AG10803 (cell line): ENCODE data around the gene TSACC.

Source experiments
- DNase-seq: peaks from one replicate; pipeline ENCODE4 v3.0.0; 2010; ENCODE audit warnings: low read depth
- H3K4me3 ChIP-seq: 2 replicates; pipeline ENCODE4 v1.5.1; 2011; ENCODE audit warnings: mild to moderate bottlenecking, low read length, control low read depth
- TF ChIP-seq, protein P1 (sequence below): conservative IDR thresholded peaks from 2 replicates; pipeline ENCODE4 v1.5.1; 2011; ENCODE audit warnings: mild to moderate bottlenecking, low read length, control low read depth, inconsistent platforms

Gene TSACC

DNA sequence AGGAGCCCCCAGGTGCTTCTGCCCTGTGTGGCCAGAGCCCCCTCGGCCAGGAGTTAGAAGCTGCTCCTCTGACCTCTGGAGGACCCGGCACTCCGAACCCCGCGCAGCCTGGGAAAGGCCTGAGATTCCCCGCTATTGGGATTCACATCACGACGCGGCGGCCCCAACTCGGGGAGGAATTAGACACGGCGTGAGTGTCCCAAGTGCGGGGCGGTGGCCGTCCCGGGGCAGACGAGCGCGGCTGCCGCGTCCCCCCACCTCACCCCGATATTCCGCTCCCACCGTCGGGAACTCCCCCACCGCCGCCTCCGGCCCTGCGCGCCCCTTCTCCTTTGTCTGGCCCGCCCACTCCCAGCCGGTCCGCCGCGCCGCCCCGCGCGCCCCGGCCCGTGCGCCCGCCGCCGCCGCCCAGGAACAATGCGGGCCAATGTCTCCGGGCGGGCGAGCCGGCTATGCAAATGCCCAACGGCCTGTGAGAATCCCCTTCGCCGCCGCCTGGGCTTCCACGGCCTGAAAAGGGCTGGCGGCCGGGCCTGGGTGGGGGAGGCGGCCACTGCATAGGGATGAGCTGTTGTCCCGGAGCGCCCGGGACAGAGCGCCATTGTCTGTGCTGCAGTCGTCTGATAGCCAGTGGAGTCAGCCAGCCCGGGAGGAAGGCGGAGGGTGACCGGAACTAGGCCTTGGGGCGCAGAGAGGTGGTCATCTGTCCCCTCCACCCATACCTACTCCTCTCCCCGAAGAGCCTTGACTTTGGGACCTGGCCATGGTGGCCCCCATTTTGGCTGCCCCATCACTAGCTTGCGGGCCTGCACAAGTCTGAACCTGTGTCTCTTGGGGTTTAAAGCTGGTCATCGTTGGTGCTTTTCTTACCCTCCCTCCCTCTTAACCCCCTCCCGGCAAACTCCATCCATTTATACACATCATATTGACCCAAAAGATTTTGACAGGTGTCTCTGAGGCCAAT, 50.1 kb downstream of the TSACC start:
- H3K4me3 ChIP-seq, result no peak overlapping the region
- TF ChIP-seq, protein P1, sequence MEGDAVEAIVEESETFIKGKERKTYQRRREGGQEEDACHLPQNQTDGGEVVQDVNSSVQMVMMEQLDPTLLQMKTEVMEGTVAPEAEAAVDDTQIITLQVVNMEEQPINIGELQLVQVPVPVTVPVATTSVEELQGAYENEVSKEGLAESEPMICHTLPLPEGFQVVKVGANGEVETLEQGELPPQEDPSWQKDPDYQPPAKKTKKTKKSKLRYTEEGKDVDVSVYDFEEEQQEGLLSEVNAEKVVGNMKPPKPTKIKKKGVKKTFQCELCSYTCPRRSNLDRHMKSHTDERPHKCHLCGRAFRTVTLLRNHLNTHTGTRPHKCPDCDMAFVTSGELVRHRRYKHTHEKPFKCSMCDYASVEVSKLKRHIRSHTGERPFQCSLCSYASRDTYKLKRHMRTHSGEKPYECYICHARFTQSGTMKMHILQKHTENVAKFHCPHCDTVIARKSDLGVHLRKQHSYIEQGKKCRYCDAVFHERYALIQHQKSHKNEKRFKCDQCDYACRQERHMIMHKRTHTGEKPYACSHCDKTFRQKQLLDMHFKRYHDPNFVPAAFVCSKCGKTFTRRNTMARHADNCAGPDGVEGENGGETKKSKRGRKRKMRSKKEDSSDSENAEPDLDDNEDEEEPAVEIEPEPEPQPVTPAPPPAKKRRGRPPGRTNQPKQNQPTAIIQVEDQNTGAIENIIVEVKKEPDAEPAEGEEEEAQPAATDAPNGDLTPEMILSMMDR, result no peak
- DNase-seq, result no peak

DNA sequence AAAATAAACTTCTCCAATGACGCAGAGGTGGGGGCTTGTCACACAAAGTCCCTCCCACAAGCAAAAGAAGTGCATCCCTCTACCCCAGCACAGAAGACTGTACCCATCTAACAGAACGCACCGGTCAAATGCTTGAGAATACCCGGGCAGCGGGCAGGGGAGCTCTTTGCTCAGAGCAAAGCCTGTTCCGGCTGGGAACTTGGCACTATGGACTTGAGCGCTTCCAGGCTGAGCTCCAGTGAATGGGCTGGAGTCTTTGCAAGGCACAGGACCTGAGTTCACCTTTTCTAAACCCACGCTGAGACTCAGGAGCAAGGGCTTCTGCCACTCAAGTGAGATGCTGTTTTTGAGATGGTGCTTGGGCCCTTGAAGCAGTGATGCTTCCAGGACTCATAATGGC, 51.0 kb downstream of the TSACC start:
- no peak for DNase-seq
- TF ChIP-seq, protein P1, result no peak

DNA sequence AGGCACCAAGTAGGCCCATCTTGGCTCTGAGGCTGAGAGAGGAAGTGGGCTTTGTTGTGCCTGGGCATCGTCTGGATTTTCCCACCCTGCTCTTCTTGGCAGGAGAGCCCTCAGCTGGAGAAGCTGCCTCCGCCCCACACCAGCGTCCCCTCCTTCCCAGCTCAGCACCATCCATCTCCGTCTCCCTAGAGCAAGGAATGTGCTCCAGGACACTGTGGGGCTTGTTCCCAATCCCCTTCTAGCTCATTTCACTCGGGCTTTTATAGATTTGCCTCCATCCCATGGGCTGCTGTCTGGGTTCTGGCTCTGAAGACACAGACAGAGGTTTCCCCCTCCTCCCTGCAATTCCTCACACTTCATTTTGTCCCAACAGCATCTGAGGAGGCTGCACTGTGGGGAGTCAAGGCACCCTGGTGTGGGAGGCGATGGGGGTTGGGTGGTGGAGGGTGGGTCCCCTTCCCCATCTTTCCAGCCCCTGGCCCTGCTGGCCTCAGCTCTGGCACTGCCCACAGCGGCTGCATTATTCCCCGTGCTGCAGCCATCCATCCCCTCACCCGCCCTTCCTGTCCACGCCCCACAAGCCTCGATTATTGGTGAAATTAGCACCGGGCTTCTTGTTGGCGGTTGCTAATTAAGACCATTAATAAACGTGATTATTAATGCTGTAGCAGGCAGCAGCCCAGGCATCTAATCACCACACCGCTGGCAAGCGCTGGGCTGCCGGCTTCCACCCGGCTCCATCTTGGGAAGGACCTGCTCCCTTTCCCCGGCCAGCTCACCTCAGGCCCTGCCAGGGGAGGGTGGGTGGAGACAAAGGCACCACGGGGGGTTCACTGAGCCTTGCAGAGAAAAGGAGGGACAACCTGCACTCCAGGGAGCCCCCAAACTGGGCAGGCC, 52.4 kb downstream of the TSACC start:
- no peak for DNase-seq
- H3K4me3 ChIP-seq, result no peak overlapping the region
- TF ChIP-seq, protein P1, result no peak

More for the DNA sequence above, 51.0 kb downstream of the TSACC start:
- no peak overlapping the region for H3K4me3 ChIP-seq

DNA sequence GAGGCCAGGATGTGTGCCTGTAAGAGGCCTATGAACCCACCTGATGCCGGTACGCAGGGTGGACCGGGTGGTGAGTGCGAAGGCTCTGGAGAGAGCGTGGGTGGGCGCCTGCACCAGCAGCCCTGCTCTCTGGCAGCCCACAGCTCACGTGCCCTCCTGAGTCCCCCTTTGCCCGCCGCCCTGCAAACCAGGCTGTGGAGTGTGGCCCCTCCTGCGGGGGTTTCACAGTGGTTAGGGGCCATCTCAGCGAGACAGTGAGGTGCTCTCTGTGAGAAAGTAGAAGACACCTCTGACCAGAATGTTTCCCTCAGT, 53.0 kb downstream of the TSACC start:
- DNase-seq, result no peak
- no peak overlapping the region for H3K4me3 ChIP-seq
- TF ChIP-seq, protein P1, result no peak

DNA sequence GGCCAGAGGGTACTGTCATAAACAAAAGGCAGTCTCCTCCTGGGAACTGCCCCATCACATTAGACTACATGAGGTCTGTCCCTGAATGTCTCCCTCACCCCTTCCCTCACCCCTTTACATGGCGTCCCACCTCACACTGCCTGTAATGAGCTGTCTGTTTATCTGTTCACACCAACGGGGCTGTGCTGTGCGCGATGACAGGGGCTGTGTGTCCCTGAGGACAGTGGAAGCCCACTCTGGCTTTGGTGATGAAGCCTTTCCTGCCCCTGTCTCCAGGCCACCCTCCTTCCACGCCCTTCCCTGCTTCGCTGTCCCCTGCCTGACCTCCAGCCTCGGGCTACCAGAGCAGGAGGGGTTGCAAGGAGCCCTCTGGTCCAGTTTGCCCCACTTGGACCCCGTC, 53.4 kb downstream of the TSACC start:
- no peak overlapping the region for H3K4me3 ChIP-seq
- no peak for DNase-seq
- TF ChIP-seq, protein P1, result no peak

DNA sequence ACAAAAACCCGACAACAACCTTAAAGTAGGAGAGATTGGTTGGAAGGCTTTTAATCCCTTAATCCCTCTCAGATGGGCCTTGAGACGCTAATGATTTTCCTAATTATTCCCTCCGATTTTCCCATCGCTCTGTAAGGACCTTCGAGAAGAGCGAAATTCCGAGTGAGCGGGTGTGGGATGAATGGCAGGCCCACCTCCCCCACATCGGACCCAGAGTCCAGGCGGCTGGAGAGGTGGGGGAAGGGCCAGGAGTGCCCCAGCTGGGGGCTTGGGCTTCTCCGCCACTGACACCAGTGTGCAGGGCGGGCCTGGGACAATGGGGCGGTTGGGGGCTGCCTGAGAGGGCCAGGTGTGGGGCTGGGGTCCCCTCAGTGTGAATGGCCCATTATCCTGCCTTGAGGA, 54.1 kb downstream of the TSACC start:
- TF ChIP-seq, protein P1, result no peak
- no peak overlapping the region for H3K4me3 ChIP-seq
- DNase-seq, result no peak
